ENCODE results near the gene CAPN5.

DNA sequence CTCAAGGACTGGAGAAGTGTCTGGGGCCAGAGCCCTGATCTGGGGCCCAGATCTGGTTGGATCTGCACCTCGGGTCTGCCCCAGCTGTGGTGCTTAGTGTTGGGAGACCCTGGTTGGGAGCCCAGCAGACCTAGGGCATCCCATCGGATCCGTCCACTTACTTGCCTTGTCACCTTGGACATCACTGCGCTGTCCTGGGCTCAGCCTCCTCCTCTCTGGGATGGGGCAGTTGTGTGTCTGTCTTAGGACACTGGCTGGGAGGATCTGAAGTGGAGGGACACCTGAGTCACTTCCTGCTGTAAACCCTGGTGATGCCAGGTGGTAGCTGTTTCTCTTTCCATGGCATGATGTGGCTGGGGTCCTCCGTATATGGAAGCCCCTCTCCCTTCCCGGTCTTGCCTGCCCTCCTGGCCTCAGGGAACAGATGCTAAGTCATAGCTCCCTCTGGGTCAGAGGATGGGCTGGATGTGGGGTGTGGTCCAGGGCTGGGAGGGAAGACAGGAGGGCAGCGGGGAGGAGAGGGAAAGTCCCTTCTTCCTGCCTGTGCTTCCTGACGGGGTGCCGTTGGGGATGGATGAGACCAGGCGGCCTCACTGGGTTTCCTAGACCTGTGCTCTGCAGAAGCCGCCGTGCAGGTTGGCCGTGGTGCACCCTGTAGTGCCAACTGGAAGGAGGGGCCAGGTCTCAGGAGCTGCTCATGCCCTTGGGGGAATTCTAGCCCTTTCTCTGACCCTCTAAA, 23.8 kb downstream of the CAPN5 start:
- TF ChIP-seq, protein P1, sequence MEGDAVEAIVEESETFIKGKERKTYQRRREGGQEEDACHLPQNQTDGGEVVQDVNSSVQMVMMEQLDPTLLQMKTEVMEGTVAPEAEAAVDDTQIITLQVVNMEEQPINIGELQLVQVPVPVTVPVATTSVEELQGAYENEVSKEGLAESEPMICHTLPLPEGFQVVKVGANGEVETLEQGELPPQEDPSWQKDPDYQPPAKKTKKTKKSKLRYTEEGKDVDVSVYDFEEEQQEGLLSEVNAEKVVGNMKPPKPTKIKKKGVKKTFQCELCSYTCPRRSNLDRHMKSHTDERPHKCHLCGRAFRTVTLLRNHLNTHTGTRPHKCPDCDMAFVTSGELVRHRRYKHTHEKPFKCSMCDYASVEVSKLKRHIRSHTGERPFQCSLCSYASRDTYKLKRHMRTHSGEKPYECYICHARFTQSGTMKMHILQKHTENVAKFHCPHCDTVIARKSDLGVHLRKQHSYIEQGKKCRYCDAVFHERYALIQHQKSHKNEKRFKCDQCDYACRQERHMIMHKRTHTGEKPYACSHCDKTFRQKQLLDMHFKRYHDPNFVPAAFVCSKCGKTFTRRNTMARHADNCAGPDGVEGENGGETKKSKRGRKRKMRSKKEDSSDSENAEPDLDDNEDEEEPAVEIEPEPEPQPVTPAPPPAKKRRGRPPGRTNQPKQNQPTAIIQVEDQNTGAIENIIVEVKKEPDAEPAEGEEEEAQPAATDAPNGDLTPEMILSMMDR (IDR thresholded peaks at IDR 0.05; ENCODE audit: low read depth, low read length), result no peak
- TF ChIP-seq EZH2phosphoT487 (IDR thresholded peaks at IDR 0.05; ENCODE audit: low read depth), result no peak

Data from OCI-LY3 (cell line).